CD4-positive, alpha-beta T cell treated with Interleukin-15 for 1 hour (primary cell): ENCODE data around the gene TBC1D1.

Experiments
- DNase-seq: peaks from one replicate; pipeline ENCODE4 v3.0.0-alpha.2; 2020

TBC1D1 gene

GRCh38 chr4:37927434-37927833 lies 36.5 kb downstream of the TBC1D1 start:
- no peak for DNase-seq

- DNase-seq: no peak
Measured at GRCh38 chr4:37928426-37929416, 37.8 kb downstream of the TBC1D1 start.

- DNase-seq: no peak
Measured at GRCh38 chr4:37934096-37934495, 43.2 kb downstream of the TBC1D1 start.

- no peak for DNase-seq
Measured at GRCh38 chr4:37934609-37935008, 43.7 kb downstream of the TBC1D1 start.

- no peak for DNase-seq
Measured at GRCh38 chr4:37935026-37935425, 44.1 kb downstream of the TBC1D1 start.

GRCh38 chr4:37936889-37937498 lies 46.1 kb downstream of the TBC1D1 start:
- no peak for DNase-seq

- DNase-seq: no peak
Measured at GRCh38 chr4:37938208-37938607, 47.3 kb downstream of the TBC1D1 start.

GRCh38 chr4:37946503-37947179 lies 55.8 kb downstream of the TBC1D1 start:
- peak; percentile 30 for DNase-seq

GRCh38 chr4:37948542-37948941 lies 57.7 kb downstream of the TBC1D1 start:
- no peak for DNase-seq

GRCh38 chr4:37949636-37950426 lies 58.9 kb downstream of the TBC1D1 start:
- DNase-seq: no peak

- peak; percentile 21 for DNase-seq
Measured at GRCh38 chr4:37951461-37952352, 60.8 kb downstream of the TBC1D1 start.

- no peak for DNase-seq
Measured at GRCh38 chr4:37953156-37953555, 62.3 kb downstream of the TBC1D1 start.

GRCh38 chr4:37953620-37954293 lies 62.9 kb downstream of the TBC1D1 start:
- no peak for DNase-seq

- no peak for DNase-seq
Measured at GRCh38 chr4:37956941-37957340, 66.1 kb downstream of the TBC1D1 start.

- DNase-seq: no peak
Measured at GRCh38 chr4:37958932-37959331, 68.0 kb downstream of the TBC1D1 start.

- no peak for DNase-seq
Measured at GRCh38 chr4:37960098-37960497, 69.2 kb downstream of the TBC1D1 start, which contains the start of gene PTTG2. Gene PTTG2, plus strand, starts transcription at chr4:37960398. Its CDS starts 37 bp downstream, at chr4:37960435.

GRCh38 chr4:37960679-37961450 lies 70.0 kb downstream of the TBC1D1 start:
- DNase-seq: no peak

GRCh38 chr4:37964734-37965457 lies 74.0 kb downstream of the TBC1D1 start:
- no peak for DNase-seq

GRCh38 chr4:37966044-37966443 lies 75.2 kb downstream of the TBC1D1 start:
- no peak for DNase-seq
